Measurements from ENCODE around the gene RLN3. TPM values are rescaled to one million over a fixed set of nuclear protein-coding genes. Genes with fewer than 3 reads are reported as not detected.

RLN3 gene
- total and polyA plus RNA-seq, 2 experiments from 2014 or later, result not detected

GRCh38 chr19:14000691-14001375 is 27.1 kb upstream of the RLN3 start:
- H3K9me3 Mint-ChIP-seq, result peaks cover 20% of the 10 kb centered on the region; the same call in 2 of the 3 replicates
- Histone ChIP-seq H3K79me2 (replicated peaks; ENCODE audit: insufficient read depth) (peaks cover 41% of the 10 kb centered on the region), H3F3A (replicated peaks; ENCODE audit: low read depth) (peaks cover 9% of the 10 kb centered on the region; the same call in 1 of the 2 replicates), H3K36me3 (ENCODE audit: insufficient read depth) (0 out of 2 replicates have a peak, but pooled peaks cover 6% of the 10 kb centered on the region), H3K4me2 (no peak overlapping the region), H4K20me1 (replicated peaks; ENCODE audit: insufficient read depth) (no peaks in the 10 kb centered on the region), H3K4me3 (no peak overlapping the region), H3K9me2 (ENCODE audit: insufficient read depth) (no peaks in the 10 kb centered on the region), H2AFZ (no peak overlapping the region), H3K4me1 (ENCODE audit: insufficient read depth) (peaks cover 16% of the 10 kb centered on the region), H3K27me3 (ENCODE audit: insufficient read depth) (no peaks in the 10 kb centered on the region), H3K27ac (ENCODE audit: low read depth) (no peak overlapping the region)
- peaks cover 31% of the 10 kb centered on the region; the same call in 2 of the 3 replicates for H3K36me3 Mint-ChIP-seq (ENCODE audit: low read depth)
- H3K4me1 Mint-ChIP-seq, result peaks cover 22% of the 10 kb centered on the region
- ATAC-seq (no peak), DNase-seq (ENCODE audit: low spot score) (no peak)
- peaks cover 8% of the 10 kb centered on the region for H3K27me3 Mint-ChIP-seq (ENCODE audit: insufficient read depth, low read depth, poor library complexity)
- no peak for TF ChIP-seq ETS1 (IDR thresholded peaks at IDR 0.05)
- H3K27ac Mint-ChIP-seq, result no peak overlapping the region
- no peak overlapping the region for H3K4me3 Mint-ChIP-seq

GRCh38 chr19:14002571-14003250 is 25.2 kb upstream of the RLN3 start:
- TF ChIP-seq EZH2 (IDR thresholded peaks at IDR 0.05; ENCODE audit: low read depth, unreplicated experiment), result no peak
- TF ChIP-seq EZH2phosphoT487 (IDR thresholded peaks at IDR 0.05; ENCODE audit: unreplicated experiment), result no peak
- TF ChIP-seq ZNF114 (CRISPR knock-in tag; IDR thresholded peaks at IDR 0.05), result no peak
- TF ChIP-seq JUNB (IDR thresholded peaks at IDR 0.05; ENCODE audit: unreplicated experiment), result no peak
- no peak for TF ChIP-seq STAT1 (IDR thresholded peaks at IDR 0.05; ENCODE audit: unreplicated experiment)
- no peak for TF ChIP-seq POLR2AphosphoS5 (IDR thresholded peaks at IDR 0.05; ENCODE audit: low read depth)
- ATAC-seq (no peak), DNase-seq (ENCODE audit: low spot score) (no peak)
- peak overlapping the region; percentile 77; the same call in 1 of the 2 replicates for H3K27ac Mint-ChIP-seq
- Histone ChIP-seq H3K4me1 (ENCODE audit: insufficient read depth) (peaks cover 19% of the 10 kb centered on the region), H2AFZ (no peak overlapping the region), H3K36me3 (ENCODE audit: insufficient read depth) (0 out of 2 replicates have a peak, but pooled peaks cover 6% of the 10 kb centered on the region), H3K9me2 (ENCODE audit: insufficient read depth) (no peaks in the 10 kb centered on the region), H3K4me3 (no peak overlapping the region), H3K27me3 (ENCODE audit: insufficient read depth) (no peaks in the 10 kb centered on the region), H3K4me2 (no peak overlapping the region), H3K79me2 (replicated peaks; ENCODE audit: insufficient read depth) (peaks cover 41% of the 10 kb centered on the region), H4K20me1 (replicated peaks; ENCODE audit: insufficient read depth) (no peaks in the 10 kb centered on the region), H3K27ac (ENCODE audit: low read depth) (no peak overlapping the region), H3F3A (replicated peaks; ENCODE audit: low read depth) (peaks cover 9% of the 10 kb centered on the region; the same call in 1 of the 2 replicates)
- H3K27me3 Mint-ChIP-seq (ENCODE audit: insufficient read depth, low read depth, poor library complexity), result peaks cover 17% of the 10 kb centered on the region
- peaks cover 30% of the 10 kb centered on the region for H3K36me3 Mint-ChIP-seq (ENCODE audit: low read depth)
- no peak overlapping the region for H3K4me3 Mint-ChIP-seq
- peaks cover 22% of the 10 kb centered on the region for H3K4me1 Mint-ChIP-seq
- H3K9me3 Mint-ChIP-seq, result peaks cover 20% of the 10 kb centered on the region; the same call in 2 of the 3 replicates
